H9 (cell line): ENCODE results near the gene DPM3. TPM values are rescaled to one million over a fixed set of nuclear protein-coding genes. Genes with fewer than 3 reads are reported as not detected.

ENCODE experiments used
- DNase-seq: peaks from one replicate; pipeline ENCODE4 v3.0.0-alpha.2; 2017
- H2AFZ ChIP-seq: one replicate; pipeline ENCODE4 v1.6.1; 2013; ENCODE audit warnings: mild to moderate bottlenecking, low read length, control low read depth, moderate library complexity
- H2AK5ac ChIP-seq: 2 replicates; pipeline ENCODE4 v1.6.1; 2013; ENCODE audit warnings: low read length, control low read depth, mixed read lengths; ENCODE audit not compliant: insufficient read length
- H2BK120ac ChIP-seq: one replicate; pipeline ENCODE4 v1.6.1; 2013; ENCODE audit warnings: low read depth, mild to moderate bottlenecking, low read length, control low read depth, inconsistent platforms; ENCODE audit not compliant: poor library complexity, severe bottlenecking
- H2BK12ac ChIP-seq: 2 replicates; pipeline ENCODE4 v1.6.1; 2013; ENCODE audit warnings: low read length, control low read depth, mixed read lengths, low read depth; ENCODE audit not compliant: insufficient read length
- H2BK15ac ChIP-seq: 2 replicates; pipeline ENCODE4 v1.6.1; 2013; ENCODE audit warnings: low read depth, low read length, control low read depth
- H2BK20ac ChIP-seq: one replicate; pipeline ENCODE4 v1.6.1; 2013; ENCODE audit warnings: low read depth, mild to moderate bottlenecking, low read length, control low read depth, inconsistent platforms; ENCODE audit not compliant: poor library complexity, severe bottlenecking
- H2BK5ac ChIP-seq: 2 replicates; pipeline ENCODE4 v1.6.1; 2013; ENCODE audit warnings: low read length, control low read depth, mixed read lengths; ENCODE audit not compliant: insufficient read length
- H3K14ac ChIP-seq: 2 replicates; pipeline ENCODE4 v1.6.1; 2013; ENCODE audit warnings: low read length, control low read depth; ENCODE audit not compliant: insufficient read depth
- H3K18ac ChIP-seq: 2 replicates; pipeline ENCODE4 v1.6.1; 2013; ENCODE audit warnings: low read depth, mild to moderate bottlenecking, mixed read lengths, low read length, control low read depth; ENCODE audit not compliant: insufficient read length
- H3K23ac ChIP-seq: 2 replicates; pipeline ENCODE4 v1.6.1; 2013; ENCODE audit warnings: low read length, control low read depth, mixed read lengths, low read depth; ENCODE audit not compliant: insufficient read length
- H3K23me2 ChIP-seq: 2 replicates; pipeline ENCODE4 v1.6.1; 2013; ENCODE audit warnings: low read depth, mild to moderate bottlenecking, mixed read lengths, low read length, control low read depth; ENCODE audit not compliant: insufficient read length, poor library complexity, severe bottlenecking
- H3K27ac ChIP-seq: 2 replicates; pipeline ENCODE4 v1.5.1; 2013; ENCODE audit warnings: low read length, control low read depth, mixed read lengths, low read depth; ENCODE audit not compliant: insufficient read length
- H3K27me3 ChIP-seq: 2 replicates; pipeline ENCODE4 v1.6.1; 2013; ENCODE audit warnings: low read length, control low read depth, inconsistent platforms; ENCODE audit not compliant: insufficient read depth
- H3K4ac ChIP-seq: 2 replicates; pipeline ENCODE4 v1.6.1; 2013; ENCODE audit warnings: low read depth, mild to moderate bottlenecking, control low read depth, inconsistent platforms, low read length, moderate library complexity
- H3K4me1 ChIP-seq: 2 replicates; pipeline ENCODE4 v1.6.1; 2013; ENCODE audit warnings: low read length, control low read depth, inconsistent platforms; ENCODE audit not compliant: insufficient read depth
- H3K4me2 ChIP-seq: 2 replicates; pipeline ENCODE4 v1.6.1; 2013; ENCODE audit warnings: low read length, control low read depth, mixed read lengths; ENCODE audit not compliant: insufficient read length, insufficient read depth
- H3K56ac ChIP-seq: 2 replicates; pipeline ENCODE4 v1.6.1; 2013; ENCODE audit warnings: low read depth, mild to moderate bottlenecking, mixed read lengths, low read length, control low read depth; ENCODE audit not compliant: insufficient read length
- H3K79me1 ChIP-seq: 2 replicates; pipeline ENCODE4 v1.6.1; 2013; ENCODE audit warnings: low read depth, mild to moderate bottlenecking, moderate library complexity, low read length, control low read depth, inconsistent platforms; ENCODE audit not compliant: insufficient read depth, poor library complexity, severe bottlenecking
- H3K79me2 ChIP-seq: 2 replicates; pipeline ENCODE4 v1.6.1; 2013; ENCODE audit warnings: low read length, control low read depth, inconsistent platforms; ENCODE audit not compliant: insufficient read depth
- H3K9ac ChIP-seq: 2 replicates; pipeline ENCODE4 v1.6.1; 2013; ENCODE audit warnings: low read length, control low read depth, mixed read lengths; ENCODE audit not compliant: insufficient read length; ENCODE audit errors: extremely low read depth
- H3K9me3 ChIP-seq: one replicate; pipeline ENCODE4 v1.6.1; 2013; ENCODE audit warnings: low read depth, low read length, inconsistent platforms; ENCODE audit not compliant: control insufficient read depth
- H3T11ph ChIP-seq: one replicate; pipeline ENCODE4 v1.6.1; 2013; ENCODE audit warnings: mild to moderate bottlenecking, low read length, control low read depth, inconsistent platforms
- H4K20me1 ChIP-seq: one replicate; pipeline ENCODE4 v1.6.1; 2013; ENCODE audit not compliant: control insufficient read depth, insufficient read length, insufficient read depth
- H4K5ac ChIP-seq: 2 replicates; pipeline ENCODE4 v1.6.1; 2013; ENCODE audit warnings: low read depth, mild to moderate bottlenecking, mixed read lengths, low read length, control low read depth; ENCODE audit not compliant: insufficient read length
- H4K8ac ChIP-seq: replicated peaks from 2 replicates; pipeline ENCODE4 v1.6.1; 2013; ENCODE audit warnings: low read length, control low read depth, mixed read lengths, low read depth; ENCODE audit not compliant: insufficient read length
- H4K91ac ChIP-seq: 2 replicates; pipeline ENCODE4 v1.6.1; 2013; ENCODE audit warnings: low read depth, mild to moderate bottlenecking, moderate library complexity, mixed read lengths, low read length, control low read depth; ENCODE audit not compliant: insufficient read length
- H3K27ac Mint-ChIP-seq, 3 experiments: 2 replicates in 2 of 3; 3 replicates in 1 of 3; pipeline ENCODE4 v1.8.0; 2020 to 2021; ENCODE audit warnings: mixed read lengths in 3 of 3, mild to moderate bottlenecking in 1 of 3, moderate library complexity in 1 of 3
- H3K27me3 Mint-ChIP-seq: 2 replicates; pipeline ENCODE4 v1.8.0; 2021; ENCODE audit warnings: low read depth, mild to moderate bottlenecking, moderate library complexity, mixed read lengths
- H3K36me3 Mint-ChIP-seq, 3 experiments: 2 replicates in 2 of 3; 3 replicates in 1 of 3; pipeline ENCODE4 v1.8.0; 2020 to 2021; ENCODE audit warnings: low read depth in 3 of 3, mixed read lengths in 3 of 3; ENCODE audit not compliant: insufficient read depth in 1 of 3
- H3K4me1 Mint-ChIP-seq, 2 experiments: 2 replicates each; pipeline ENCODE4 v1.8.0; 2020; ENCODE audit warnings: mixed read lengths in 2 of 2
- H3K4me3 Mint-ChIP-seq, 2 experiments: 2 replicates in 1 of 2; 3 replicates in 1 of 2; pipeline ENCODE4 v1.8.0; 2020 to 2021; ENCODE audit warnings: mild to moderate bottlenecking in 2 of 2, mixed read lengths in 2 of 2, moderate library complexity in 1 of 2
- H3K9me3 Mint-ChIP-seq, 2 experiments: 2 replicates in 1 of 2; 3 replicates in 1 of 2; pipeline ENCODE4 v1.8.0; 2020; ENCODE audit warnings: mild to moderate bottlenecking in 2 of 2, mixed read lengths in 2 of 2, moderate library complexity in 1 of 2
- CTCF ChIP-seq: fragments of 200-600 bp; sonication (generic); conservative IDR thresholded peaks from 3 replicates; pipeline ENCODE4 v1.8.0; 2021; ENCODE audit warnings: antibody characterized with exemption, mild to moderate bottlenecking
- WGBS: extraction: QIAGEN DNeasy Blood & Tissue Kit; methylation state at CpG from one replicate; pipeline ENCODE4 v1.1.7; 2013; ENCODE audit warnings: missing lambda C conversion rate, low lambda C conversion rate, mixed read lengths; ENCODE audit not compliant: insufficient read length; ENCODE audit errors: extremely low coverage; 5-methylcytosine and 5-hydroxymethylcytosine counted together
- total RNA-seq: library from RNA; stranded (reverse); gene quantifications from 2 replicates; pipeline ENCODE4 v1.2.1, GENCODE V29; 2021

The DPM3 gene
- total RNA-seq, 1 experiment from 2014 or later, result 48.5 TPM

- Mint-ChIP-seq H3K4me3 (peak overlapping the region; percentile 22 to 45; a peak in 4 of 5 replicates), H3K27me3 (peaks cover 1% of the 10 kb centered on the region; the same call in 1 of the 2 replicates), H3K36me3 (peaks cover 11 to 32% (median 27%) of the 10 kb centered on the region in 3 experiments; a peak in 6 of 7 replicates), H3K4me1 (peaks cover 17 to 31% of the 10 kb centered on the region in 2 experiments), H3K27ac (peak overlapping the region in 2 of 3 experiments; percentile 75 to 97; a peak in 3 of 7 replicates), H3K9me3 (peaks cover 0 to 2% of the 10 kb centered on the region in 2 experiments; a peak in 1 of 5 replicates)
- Histone ChIP-seq H2BK15ac (no peak overlapping the region), H3K27me3 (no peaks in the 10 kb centered on the region), H3K9ac (no peak overlapping the region), H2BK12ac (no peak overlapping the region), H3K4me1 (peaks cover 3% of the 10 kb centered on the region), H4K5ac (no peak overlapping the region), H3K9me3 (no peaks in the 10 kb centered on the region), H3K4me2 (no peak overlapping the region), H3K18ac (no peak overlapping the region), H4K91ac (no peak overlapping the region), H4K20me1 (no peaks in the 10 kb centered on the region), H3K23me2 (no peaks in the 10 kb centered on the region), H3K27ac (no peak overlapping the region), H2BK120ac (no peak overlapping the region), H3K79me1 (no peaks in the 10 kb centered on the region), H3T11ph (no peak overlapping the region), H2AK5ac (no peak overlapping the region), H2BK20ac (no peak overlapping the region), H2AFZ (no peak overlapping the region), H3K23ac (no peak overlapping the region), H4K8ac (no peak overlapping the region), H2BK5ac (no peak overlapping the region), H3K79me2 (no peaks in the 10 kb centered on the region), H3K56ac (no peak overlapping the region), H3K14ac (no peak overlapping the region), H3K4ac (no peak overlapping the region)
- TF ChIP-seq CTCF, result no peak
- WGBS, result no CpG with 5 or more reads among the region's 8 CpGs
- DNase-seq, result no peak
These were observed 45.9 kb upstream of the DPM3 start for GRCh38 chr1:155186067-155186793.
